GM12878 (cell line): ENCODE measurements around the gene ABCC1. TPM values are rescaled to one million over a fixed set of nuclear protein-coding genes. Genes with fewer than 3 reads are reported as not detected.

Source experiments
- ATAC-seq: fragments of 200-7000 bp; cut with Tn5 transposase; 3 replicates; pipeline ENCODE4 v1.9.1; 2020; ENCODE audit warnings: mild to moderate bottlenecking, moderate library complexity
- BruUV-seq: library from RNA; stranded (reverse); fragments of 400-500 nt; replicated peaks from 2 replicates; lab custom pipeline; 2021; lab: Mats Ljungman, UMichigan
- CTCF ChIA-PET: fragments of 300-600 bp; sonication (Branson Sonifier 250); formaldehyde crosslinking; extraction: SDS; loops from one replicate; lab custom pipeline; 2021; ENCODE audit warnings: inconsistent platforms; lab: Yijun Ruan, JAX
- POLR2A ChIA-PET: fragments of 350-600 bp; formaldehyde crosslinking; extraction: SDS; loops from one replicate; lab custom pipeline; 2021; ENCODE audit warnings: inconsistent platforms; lab: Charles Lee
- RAD21 ChIA-PET: fragments of 300-600 bp; sonication (Branson Sonifier 250); formaldehyde crosslinking; loops from one replicate; lab custom pipeline; 2023; ENCODE audit warnings: antibody characterized with exemption; ENCODE audit not compliant: unreplicated experiment; lab: Charles Lee
- SMC1A ChIA-PET: fragments of 300-600 bp; sonication (Branson Sonifier 250); formaldehyde crosslinking; loops from one replicate; lab custom pipeline; 2023; ENCODE audit not compliant: unreplicated experiment, uncharacterized antibody; lab: Charles Lee
- DNase-seq: peaks from one replicate; pipeline ENCODE4 v3.0.0-alpha.2; 2011; ENCODE audit warnings: low read depth, low spot score
- FAIRE-seq: peaks from 3 replicates; lab custom pipeline; 2011; peaks lifted over from hg19 to GRCh38; lab: Jason Lieb, UNC
- H2AFZ ChIP-seq: 2 replicates; pipeline ENCODE4 v1.6.0; 2011; ENCODE audit warnings: low read depth, low read length, control low read depth; ENCODE audit not compliant: control insufficient read depth
- H3K27ac ChIP-seq: 2 replicates; pipeline ENCODE4 v1.5.1; 2011; ENCODE audit warnings: control low read depth; ENCODE audit not compliant: control insufficient read depth, insufficient read depth
- H3K27me3 ChIP-seq, 2 experiments: replicated peaks in 1 of 2; 2 replicates each; pipeline versions ENCODE4 v1.6.0 to v1.6.1; 2011; ENCODE audit warnings: low read length in 1 of 2; ENCODE audit not compliant: control insufficient read depth in 2 of 2, insufficient read depth in 2 of 2
- H3K36me3 ChIP-seq, 2 experiments: 2 replicates each; pipeline ENCODE4 v1.5.1; 2011; ENCODE audit warnings: low read length in 1 of 2; ENCODE audit not compliant: control insufficient read depth in 2 of 2, insufficient read depth in 2 of 2
- H3K4me1 ChIP-seq: 2 replicates; pipeline ENCODE4 v1.6.1; 2011; ENCODE audit warnings: mild to moderate bottlenecking, low read length, moderate library complexity, mixed read lengths; ENCODE audit not compliant: control insufficient read depth, insufficient read depth
- H3K4me2 ChIP-seq: 2 replicates; pipeline ENCODE4 v1.6.0; 2011; ENCODE audit warnings: control low read depth; ENCODE audit not compliant: control insufficient read depth, insufficient read depth
- H3K4me3 ChIP-seq: fragments of 200-600 bp; sonication (generic); 2 replicates; pipeline ENCODE4 v1.5.1; 2016
- H3K79me2 ChIP-seq: 2 replicates; pipeline ENCODE4 v1.6.0; 2011; ENCODE audit warnings: low read length; ENCODE audit not compliant: control insufficient read depth, insufficient read depth
- H3K9ac ChIP-seq: 2 replicates; pipeline ENCODE4 v1.8.0; 2011; ENCODE audit warnings: low read length, control low read depth, mixed read lengths; ENCODE audit not compliant: control insufficient read depth, insufficient read depth
- H3K9me3 ChIP-seq: replicated peaks from 3 replicates; pipeline ENCODE4 v1.5.1; 2011; ENCODE audit warnings: mild to moderate bottlenecking, low read length; ENCODE audit not compliant: control insufficient read depth, insufficient read depth
- H4K20me1 ChIP-seq: 2 replicates; pipeline ENCODE4 v1.6.0; 2011; ENCODE audit not compliant: control insufficient read depth, insufficient read depth
- BACH1 ChIP-seq: fragments of 450-650 bp; IDR thresholded peaks from 2 replicates; pipeline ENCODE4 v1.6.1; 2017; ENCODE audit warnings: mild to moderate bottlenecking, borderline replicate concordance
- CEBPZ ChIP-seq: fragments of 150-350 bp; IDR thresholded peaks from 2 replicates; pipeline ENCODE4 v1.6.1; 2016; ENCODE audit warnings: low read depth, low read length
- CREM ChIP-seq: IDR thresholded peaks from 2 replicates; pipeline ENCODE4 v1.6.1; 2014; ENCODE audit warnings: antibody characterized with exemption, low read depth
- CUX1 ChIP-seq: IDR thresholded peaks from 2 replicates; pipeline ENCODE4 v1.6.1; 2012; ENCODE audit warnings: improper control_type of control experiment, low read depth, low read length; ENCODE audit not compliant: insufficient replicate concordance
- KDM1A ChIP-seq: fragments of 200-600 bp; sonication (generic); IDR thresholded peaks from 2 replicates; pipeline ENCODE4 v1.6.1; 2016; ENCODE audit warnings: borderline replicate concordance
- LARP7 ChIP-seq: fragments of 450-650 bp; IDR thresholded peaks from 2 replicates; pipeline ENCODE4 v1.6.1; 2017; ENCODE audit warnings: mild to moderate bottlenecking
- NFYB ChIP-seq: IDR thresholded peaks from 2 replicates; pipeline ENCODE4 v1.6.1; 2011; ENCODE audit warnings: low read depth, mild to moderate bottlenecking, low read length, improper control_type of control experiment, moderate library complexity; ENCODE audit not compliant: insufficient read depth
- NRF1 ChIP-seq: conservative IDR thresholded peaks from 2 replicates; pipeline ENCODE4 v1.6.1; 2011; ENCODE audit warnings: mild to moderate bottlenecking, low read depth, low read length, improper control_type of control experiment
- PRDM15 ChIP-seq: fragments of 450-650 bp; formaldehyde crosslinking; IDR thresholded peaks from 2 replicates; pipeline ENCODE4 v1.4.0; 2020; ENCODE audit warnings: mild to moderate bottlenecking, moderate library complexity
- RCOR1 ChIP-seq: conservative IDR thresholded peaks from 2 replicates; pipeline ENCODE4 v1.6.1; 2012; ENCODE audit warnings: low read depth, low read length, improper control_type of control experiment
- SRF ChIP-seq, 2 experiments: IDR thresholded peaks; 2 replicates each; pipeline ENCODE4 v1.6.1; 2011; ENCODE audit warnings: low read depth in 2 of 2, low read length in 2 of 2, mild to moderate bottlenecking in 1 of 2, moderate library complexity in 1 of 2
- ZNF622 ChIP-seq: fragments of 450-650 bp; IDR thresholded peaks from 2 replicates; pipeline ENCODE4 v1.6.1; 2017; ENCODE audit warnings: mild to moderate bottlenecking, inconsistent platforms
- WGBS: methylation state at CpG from one replicate; pipeline ENCODE4 v1.1.6; 2016; ENCODE audit warnings: low lambda C conversion rate; ENCODE audit not compliant: insufficient replicate concordance, insufficient coverage; ENCODE audit errors: missing lambda C conversion rate; 5-methylcytosine and 5-hydroxymethylcytosine counted together
- in situ Hi-C: fragments of 300-500 bp; cut with MboI; formaldehyde crosslinking; loops from 9 replicates; pipeline ENCODE4 v1.14.3; 2018; ENCODE audit warnings: mixed read lengths
- intact Hi-C: fragments of 100-400 bp; cut with micrococcal nuclease; formaldehyde crosslinking; loops from one replicate; pipeline ENCODE4 v1.14.2; 2022; ENCODE audit not compliant: unreplicated experiment
- polyA plus RNA-seq, 11 experiments: library from polyadenylated mRNA; depleted of rRNA in 4 of 11; unstranded in 6 of 11; stranded (reverse) in 5 of 11; fragments of >200 nt; fragmentation: Nextera tagmentation in 4 of 11; fragmentation: Illumina TruSeq in 1 of 11; extraction: Ambion mirVana in 4 of 11; extraction: Trizol in 1 of 11; gene quantifications; 1 replicate in 1 of 11; 2 replicates in 10 of 11; pipeline versions ENCODE4 v1.2.1 to v1.2.3, GENCODE V29; 2011 to 2016; ENCODE audit warnings: inconsistent platforms in 2 of 11, missing spikeins in 2 of 11, low read depth in 1 of 11
- total RNA-seq, 4 experiments: library from RNA; depleted of rRNA in 3 of 4; stranded (reverse); fragments of >200 nt in 3 of 4; fragmentation: Illumina TruSeq in 1 of 4; extraction: Trizol in 1 of 4; gene quantifications; 2 replicates each; pipeline versions ENCODE4 v1.2.1 to v1.2.3, GENCODE V29; 2013 to 2021

The ABCC1 gene
- total and polyA plus RNA-seq, 10 of the 15 experiments (the other 5 are each of a cell fraction or from before 2014, with no cell fraction given): 3.2 to 44.6 (median 14.5) TPM

- no TSS peak for BruUV-seq
- no peak for ATAC-seq
- H3K4me3 ChIP-seq: no peak overlapping the region
- ChIA-PET SMC1A (no interaction called here), RAD21 (no interaction called here), POLR2A (no interaction called here), CTCF (no interaction called here)
- no peaks in the 10 kb centered on the region; the same call in 1 of the 2 replicates for H3K4me1 ChIP-seq
- in situ Hi-C loops (no loop called here), intact Hi-C loops (no loop called here)
- WGBS: 94% methylated on average over 9 of the region's 9 CpGs
- H3K79me2 ChIP-seq: no peaks in the 10 kb centered on the region
- H3K27ac ChIP-seq: no peak overlapping the region
- H3K4me2 ChIP-seq: no peak overlapping the region
- peaks cover 31 to 41% of the 10 kb centered on the region in 2 experiments; a peak in 3 of 4 replicates for H3K36me3 ChIP-seq
- H4K20me1 ChIP-seq: no peaks in the 10 kb centered on the region
- no peak for DNase-seq
- no peak overlapping the region for H3K9ac ChIP-seq
- no peak for FAIRE-seq
- H2AFZ ChIP-seq: no peak overlapping the region
- no peaks in the 10 kb centered on the region for H3K27me3 ChIP-seq
- H3K9me3 ChIP-seq: no peaks in the 10 kb centered on the region
- TF ChIP-seq CREM: no peak
- no peak for TF ChIP-seq CEBPZ
- TF ChIP-seq PRDM15 (CRISPR knock-in tag): no peak
- TF ChIP-seq NFYB: no peak
- no peak for TF ChIP-seq LARP7
- no peak for TF ChIP-seq KDM1A
- no peak for TF ChIP-seq CUX1
- TF ChIP-seq BACH1: no peak
- TF ChIP-seq ZNF622: no peak
- no peak for TF ChIP-seq RCOR1
- TF ChIP-seq NRF1: no peak
- TF ChIP-seq SRF (IDR thresholded peaks at IDR 0.05; ENCODE audit: low read depth in 2 of 2, low read length in 2 of 2): no peak
Observed at GRCh38 chr16:16076423-16076813, 127.0 kb downstream of the ABCC1 start.
